ENCODE results near the gene SHLD2.
"Not testable (repeated sequence)": the region's sequence is repeated elsewhere in the genome, so short reads cannot be mapped to it uniquely, and the experiment has no call there.

SHLD2 gene

GRCh38 chr10:87222789-87223188 lies 127.8 kb downstream of the SHLD2 start:
- not testable (repeated sequence) for DNase-seq

GRCh38 chr10:87225148-87225547 lies 130.1 kb downstream of the SHLD2 start, which contains the start of gene NUTM2A:
Gene NUTM2A, plus strand, starts transcription at chr10:87225448. Its CDS starts 383 bp downstream, at chr10:87225831.
- not testable (repeated sequence) for DNase-seq

GRCh38 chr10:87228247-87228646 lies 133.2 kb downstream of the SHLD2 start:
- not testable (repeated sequence) for DNase-seq

- DNase-seq: not testable (repeated sequence)
Observed at GRCh38 chr10:87229211-87229610, 134.2 kb downstream of the SHLD2 start.

- not testable (repeated sequence) for DNase-seq
Observed at GRCh38 chr10:87234854-87235253, 139.8 kb downstream of the SHLD2 start.

- DNase-seq: not testable (repeated sequence)
Observed at GRCh38 chr10:87237244-87237643, 142.2 kb downstream of the SHLD2 start.

GRCh38 chr10:87239346-87239808 lies 144.4 kb downstream of the SHLD2 start:
- not testable (repeated sequence) for DNase-seq

Measured in NCI-H2171 (cell line).